ENCODE data around the gene KLF16. TPM values are rescaled to one million over a fixed set of nuclear protein-coding genes. Genes with fewer than 3 reads are reported as not detected.

KLF16 gene
- total and polyA plus RNA-seq, 9 of the 15 experiments (the other 6 are each of a cell fraction or from before 2014, with no cell fraction given) = 0.04 to 60.4 (median 6.8) TPM

DNA sequence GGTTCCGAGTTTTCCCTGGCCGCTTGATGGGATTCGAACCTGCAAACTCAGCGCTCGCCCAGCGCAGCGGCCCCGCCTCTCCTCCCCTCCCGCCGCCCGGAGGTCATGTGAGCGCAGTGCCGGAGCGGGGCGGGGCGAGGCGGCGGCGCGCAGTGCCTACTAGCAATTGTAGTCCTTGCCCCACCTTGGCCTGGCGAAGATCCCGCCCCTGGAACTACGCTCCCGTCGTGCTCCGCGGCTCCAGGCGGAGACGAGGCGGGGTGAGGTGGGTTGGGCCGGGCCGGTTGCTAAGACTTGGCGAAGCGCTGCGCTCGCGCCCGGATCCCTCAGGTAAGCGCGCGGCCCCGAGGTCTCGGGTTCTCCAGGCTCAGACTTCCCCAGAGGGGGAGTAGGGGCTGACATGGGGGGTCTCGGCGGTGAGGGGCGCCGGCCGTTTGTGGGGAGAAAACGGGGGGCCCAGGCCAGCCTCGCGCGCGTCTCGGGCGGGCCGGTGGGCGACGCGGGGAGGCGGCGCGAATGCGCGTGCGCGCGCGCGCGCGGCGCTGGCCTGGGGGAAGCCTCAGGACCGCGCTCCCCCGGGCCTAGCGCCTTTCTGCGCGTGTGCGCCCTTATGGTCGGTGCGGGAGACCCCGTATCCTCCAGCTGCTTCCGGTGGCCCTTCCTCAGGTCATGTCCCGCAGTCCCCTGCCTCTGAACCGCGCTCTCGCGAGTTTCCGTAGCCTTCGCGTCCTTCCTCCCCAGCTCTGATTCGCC lies 41.9 kb upstream of the KLF16 start, which contains the start of the genes ADAT3 and SCAMP4 (continued):
- TF ChIP-seq, protein P1, sequence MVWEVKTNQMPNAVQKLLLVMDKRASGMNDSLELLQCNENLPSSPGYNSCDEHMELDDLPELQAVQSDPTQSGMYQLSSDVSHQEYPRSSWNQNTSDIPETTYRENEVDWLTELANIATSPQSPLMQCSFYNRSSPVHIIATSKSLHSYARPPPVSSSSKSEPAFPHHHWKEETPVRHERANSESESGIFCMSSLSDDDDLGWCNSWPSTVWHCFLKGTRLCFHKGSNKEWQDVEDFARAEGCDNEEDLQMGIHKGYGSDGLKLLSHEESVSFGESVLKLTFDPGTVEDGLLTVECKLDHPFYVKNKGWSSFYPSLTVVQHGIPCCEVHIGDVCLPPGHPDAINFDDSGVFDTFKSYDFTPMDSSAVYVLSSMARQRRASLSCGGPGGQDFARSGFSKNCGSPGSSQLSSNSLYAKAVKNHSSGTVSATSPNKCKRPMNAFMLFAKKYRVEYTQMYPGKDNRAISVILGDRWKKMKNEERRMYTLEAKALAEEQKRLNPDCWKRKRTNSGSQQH (CRISPR knock-in tag; IDR thresholded peaks at IDR 0.05) = no peak
- TF ChIP-seq HNRNPH1 (optimal IDR thresholded peaks at IDR 0.05; ENCODE audit: low read depth, low read length) = no peak
- TF ChIP-seq ZNF354B (CRISPR knock-in tag; IDR thresholded peaks at IDR 0.05) = no peak
- TF ChIP-seq DACH1 (IDR thresholded peaks at IDR 0.05; ENCODE audit: partially characterized antibody) = peak; percentile 96
- TF ChIP-seq KHSRP (IDR thresholded peaks at IDR 0.05) = no peak
- no peak for TF ChIP-seq LARP7 (IDR thresholded peaks at IDR 0.05)
- no peak for TF ChIP-seq PTRF (tag; IDR thresholded peaks at IDR 0.05)
- no peak for TF ChIP-seq HLTF (IDR thresholded peaks at IDR 0.05)
- TF ChIP-seq ZBTB33 (CRISPR knock-in tag; IDR thresholded peaks at IDR 0.05) = 0 out of 2 replicates have a peak, but pooled peaks have one; percentile 2
- TF ChIP-seq, protein P2, sequence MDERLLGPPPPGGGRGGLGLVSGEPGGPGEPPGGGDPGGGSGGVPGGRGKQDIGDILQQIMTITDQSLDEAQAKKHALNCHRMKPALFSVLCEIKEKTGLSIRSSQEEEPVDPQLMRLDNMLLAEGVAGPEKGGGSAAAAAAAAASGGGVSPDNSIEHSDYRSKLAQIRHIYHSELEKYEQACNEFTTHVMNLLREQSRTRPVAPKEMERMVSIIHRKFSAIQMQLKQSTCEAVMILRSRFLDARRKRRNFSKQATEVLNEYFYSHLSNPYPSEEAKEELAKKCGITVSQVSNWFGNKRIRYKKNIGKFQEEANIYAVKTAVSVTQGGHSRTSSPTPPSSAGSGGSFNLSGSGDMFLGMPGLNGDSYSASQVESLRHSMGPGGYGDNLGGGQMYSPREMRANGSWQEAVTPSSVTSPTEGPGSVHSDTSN (CRISPR knock-in tag; IDR thresholded peaks at IDR 0.05; ENCODE audit: low read depth) = no peak
- TF ChIP-seq, protein P2 (tag; conservative IDR thresholded peaks at IDR 0.05; ENCODE audit: low read depth) = no peak
- TF ChIP-seq COPS2 (conservative IDR thresholded peaks at IDR 0.05) = no peak
- no peak for TF ChIP-seq MXI1 (IDR thresholded peaks at IDR 0.05; ENCODE audit: low read depth, low read length)
- TF ChIP-seq ETV1 (tag; conservative IDR thresholded peaks at IDR 0.05; ENCODE audit: low read depth) = peak; percentile 99
- TF ChIP-seq DMBX1 (CRISPR knock-in tag; IDR thresholded peaks at IDR 0.05; ENCODE audit: borderline replicate concordance) = peak; percentile 80; the same call in 1 of the 2 replicates
- TF ChIP-seq, protein P3, sequence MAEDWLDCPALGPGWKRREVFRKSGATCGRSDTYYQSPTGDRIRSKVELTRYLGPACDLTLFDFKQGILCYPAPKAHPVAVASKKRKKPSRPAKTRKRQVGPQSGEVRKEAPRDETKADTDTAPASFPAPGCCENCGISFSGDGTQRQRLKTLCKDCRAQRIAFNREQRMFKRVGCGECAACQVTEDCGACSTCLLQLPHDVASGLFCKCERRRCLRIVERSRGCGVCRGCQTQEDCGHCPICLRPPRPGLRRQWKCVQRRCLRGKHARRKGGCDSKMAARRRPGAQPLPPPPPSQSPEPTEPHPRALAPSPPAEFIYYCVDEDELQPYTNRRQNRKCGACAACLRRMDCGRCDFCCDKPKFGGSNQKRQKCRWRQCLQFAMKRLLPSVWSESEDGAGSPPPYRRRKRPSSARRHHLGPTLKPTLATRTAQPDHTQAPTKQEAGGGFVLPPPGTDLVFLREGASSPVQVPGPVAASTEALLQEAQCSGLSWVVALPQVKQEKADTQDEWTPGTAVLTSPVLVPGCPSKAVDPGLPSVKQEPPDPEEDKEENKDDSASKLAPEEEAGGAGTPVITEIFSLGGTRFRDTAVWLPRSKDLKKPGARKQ (CRISPR knock-in tag; IDR thresholded peaks at IDR 0.05) = no peak
- TF ChIP-seq, protein P4, sequence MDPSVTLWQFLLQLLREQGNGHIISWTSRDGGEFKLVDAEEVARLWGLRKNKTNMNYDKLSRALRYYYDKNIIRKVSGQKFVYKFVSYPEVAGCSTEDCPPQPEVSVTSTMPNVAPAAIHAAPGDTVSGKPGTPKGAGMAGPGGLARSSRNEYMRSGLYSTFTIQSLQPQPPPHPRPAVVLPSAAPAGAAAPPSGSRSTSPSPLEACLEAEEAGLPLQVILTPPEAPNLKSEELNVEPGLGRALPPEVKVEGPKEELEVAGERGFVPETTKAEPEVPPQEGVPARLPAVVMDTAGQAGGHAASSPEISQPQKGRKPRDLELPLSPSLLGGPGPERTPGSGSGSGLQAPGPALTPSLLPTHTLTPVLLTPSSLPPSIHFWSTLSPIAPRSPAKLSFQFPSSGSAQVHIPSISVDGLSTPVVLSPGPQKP (CRISPR knock-in tag; IDR thresholded peaks at IDR 0.05) = no peak
- TF ChIP-seq RBBP5 (IDR thresholded peaks at IDR 0.05; ENCODE audit: borderline replicate concordance, insufficient read depth, low read length, poor library complexity, severe bottlenecking) = peak; percentile 73
- TF ChIP-seq CBX3 (IDR thresholded peaks at IDR 0.05; ENCODE audit: borderline replicate concordance in 1 of 2, low read length in 2 of 2) = peak in 1 of 2 experiments; percentile 55; a peak in 1 of 3 replicates
- TF ChIP-seq TRIM28 (IDR thresholded peaks at IDR 0.05) = no peak
